Keratinocyte (primary cell): ENCODE results near the gene FBLN1. TPM values are rescaled to one million over a fixed set of nuclear protein-coding genes. Genes with fewer than 3 reads are reported as not detected.

Experiments used
- DNase-seq: peaks from one replicate; pipeline ENCODE4 v3.0.0-alpha.2; 2011; ENCODE audit warnings: low read depth, missing footprints, low spot score
- FAIRE-seq: peaks from 2 replicates; lab custom pipeline; 2011; peaks lifted over from hg19 to GRCh38; lab: Jason Lieb, UNC
- H2AFZ ChIP-seq: 2 replicates; pipeline ENCODE4 v1.6.0; 2012; ENCODE audit warnings: low read length, control low read depth, inconsistent platforms; ENCODE audit not compliant: control insufficient read depth
- H3K27ac ChIP-seq: 2 replicates; pipeline ENCODE4 v1.5.1; 2011; ENCODE audit warnings: low read length; ENCODE audit not compliant: control insufficient read depth, insufficient read depth
- H3K27me3 ChIP-seq: 3 replicates; pipeline ENCODE4 v1.6.0; 2011; ENCODE audit warnings: low read length; ENCODE audit not compliant: control insufficient read depth, insufficient read depth; ENCODE audit errors: extremely low read depth
- H3K36me3 ChIP-seq, 2 experiments: 2 replicates in 1 of 2; 3 replicates in 1 of 2; pipeline ENCODE4 v1.5.1; 2011; ENCODE audit warnings: low read length in 2 of 2, mild to moderate bottlenecking in 1 of 2; ENCODE audit not compliant: control insufficient read depth in 2 of 2, insufficient read depth in 2 of 2; ENCODE audit errors: extremely low read depth in 1 of 2
- H3K4me1 ChIP-seq: 3 replicates; pipeline ENCODE4 v1.5.1; 2011; ENCODE audit warnings: low read length; ENCODE audit not compliant: control insufficient read depth, insufficient read depth; ENCODE audit errors: extremely low read depth
- H3K4me2 ChIP-seq: 3 replicates; pipeline ENCODE4 v1.6.0; 2011; ENCODE audit warnings: low read depth, low read length; ENCODE audit not compliant: control insufficient read depth, insufficient read depth; ENCODE audit errors: extremely low read depth
- H3K4me3 ChIP-seq, 3 experiments: fragments of 200-600 bp in 1 of 3; sonication (generic) in 1 of 3; 2 replicates in 2 of 3; 3 replicates in 1 of 3; pipeline ENCODE4 v1.5.1; 2011 to 2016; ENCODE audit warnings: low read length in 3 of 3, mild to moderate bottlenecking in 3 of 3, control low read depth in 2 of 3, inconsistent platforms in 1 of 3, low read depth in 1 of 3, mixed read lengths in 1 of 3, mixed run types in 1 of 3, moderate library complexity in 1 of 3; ENCODE audit not compliant: control insufficient read depth in 2 of 3, insufficient read depth in 2 of 3; ENCODE audit errors: extremely low read depth in 1 of 3
- H3K79me2 ChIP-seq: 2 replicates; pipeline ENCODE4 v1.6.0; 2012; ENCODE audit warnings: low read length; ENCODE audit not compliant: control insufficient read depth, insufficient read depth
- H3K9ac ChIP-seq: 3 replicates; pipeline ENCODE4 v1.6.0; 2011; ENCODE audit warnings: low read length; ENCODE audit not compliant: control insufficient read depth, insufficient read depth; ENCODE audit errors: extremely low read depth
- H3K9me1 ChIP-seq: 3 replicates; pipeline ENCODE4 v1.6.0; 2011; ENCODE audit warnings: low read length; ENCODE audit not compliant: control insufficient read depth, insufficient read depth; ENCODE audit errors: extremely low read depth
- H3K9me3 ChIP-seq: 2 replicates; pipeline ENCODE4 v1.5.1; 2012; ENCODE audit warnings: low read depth, low read length; ENCODE audit not compliant: control insufficient read depth
- H4K20me1 ChIP-seq: 3 replicates; pipeline ENCODE4 v1.6.0; 2011; ENCODE audit warnings: low read length; ENCODE audit not compliant: control insufficient read depth, insufficient read depth; ENCODE audit errors: extremely low read depth
- EZH2 ChIP-seq: IDR thresholded peaks from one replicate; pipeline ENCODE4 v1.6.1; 2012; ENCODE audit warnings: inconsistent platforms, mild to moderate bottlenecking, low read length, moderate library complexity
- dilution Hi-C: fragments of 300-500 bp; cut with MboI; formaldehyde crosslinking; loops from one replicate; pipeline ENCODE4 v1.7.0; 2020; ENCODE audit warnings: low sequenced_read_pairs; ENCODE audit not compliant: extremely low pct_ligation_motif_present
- polyA plus RNA-seq, 5 experiments: library from polyadenylated mRNA; depleted of rRNA in 3 of 5; stranded (reverse) in 3 of 5; stranded (forward) in 1 of 5; unstranded in 1 of 5; fragments of >200 nt; gene quantifications; 1 replicate in 1 of 5; 2 replicates in 3 of 5; 3 replicates in 1 of 5; pipeline versions ENCODE4 v1.2.1 to v1.2.3, GENCODE V29; 2011 to 2012; ENCODE audit warnings: missing spikeins in 2 of 5, low read depth in 1 of 5, low replicate concordance in 1 of 5
- TF ChIP-seq, protein P1 (sequence below), 3 experiments: IDR thresholded peaks in 1 of 3; conservative IDR thresholded peaks in 1 of 3; optimal IDR thresholded peaks in 1 of 3; 2 replicates in 2 of 3; 3 replicates in 1 of 3; pipeline versions ENCODE3 to v1.5.1; 2011; ENCODE audit warnings: low read length in 3 of 3, mild to moderate bottlenecking in 3 of 3, moderate library complexity in 2 of 3, control low read depth in 1 of 3, inconsistent platforms in 1 of 3; ENCODE audit not compliant: insufficient read depth in 2 of 3; ENCODE audit errors: extremely low read depth in 1 of 3

The FBLN1 gene
- polyA plus RNA-seq, 1 donor (not counting 4 experiments of a cell fraction or from before 2014, with no cell fraction given) = 13.7 TPM

DNA sequence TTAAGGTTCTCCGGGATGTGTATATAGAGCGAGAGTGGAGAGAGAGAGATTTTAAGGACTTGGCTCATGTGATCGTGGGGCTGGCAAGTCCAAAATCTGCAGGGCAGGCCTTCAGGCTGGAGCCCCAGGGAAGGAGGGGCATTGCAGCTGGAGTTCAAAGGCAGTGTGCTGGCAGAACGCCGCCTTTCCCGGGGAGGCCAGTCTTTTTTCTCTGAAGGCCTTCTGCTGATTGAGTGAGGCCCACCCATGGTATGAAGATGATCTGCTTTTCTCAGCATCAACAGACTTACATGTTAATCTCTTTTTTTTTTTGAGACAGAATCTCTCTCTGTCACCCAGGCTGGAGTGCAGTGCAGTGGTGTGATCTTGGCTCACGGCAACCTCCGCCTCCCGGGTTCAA lies 25.4 kb downstream of the FBLN1 start:
- Histone ChIP-seq H3K9me1 (no peaks in the 10 kb centered on the region), H3K4me2 (no peak overlapping the region), H3K4me3 (no peak overlapping the region), H3K9ac (no peak overlapping the region), H2AFZ (no peak overlapping the region), H3K36me3 (peaks cover 0 to 1% of the 10 kb centered on the region in 2 experiments), H3K79me2 (no peaks in the 10 kb centered on the region), H3K27me3 (no peaks in the 10 kb centered on the region), H3K27ac (no peak overlapping the region), H3K4me1 (peaks cover 23% of the 10 kb centered on the region), H4K20me1 (no peaks in the 10 kb centered on the region), H3K9me3 (no peaks in the 10 kb centered on the region)
- no peak for TF ChIP-seq EZH2
- TF ChIP-seq, protein P1, sequence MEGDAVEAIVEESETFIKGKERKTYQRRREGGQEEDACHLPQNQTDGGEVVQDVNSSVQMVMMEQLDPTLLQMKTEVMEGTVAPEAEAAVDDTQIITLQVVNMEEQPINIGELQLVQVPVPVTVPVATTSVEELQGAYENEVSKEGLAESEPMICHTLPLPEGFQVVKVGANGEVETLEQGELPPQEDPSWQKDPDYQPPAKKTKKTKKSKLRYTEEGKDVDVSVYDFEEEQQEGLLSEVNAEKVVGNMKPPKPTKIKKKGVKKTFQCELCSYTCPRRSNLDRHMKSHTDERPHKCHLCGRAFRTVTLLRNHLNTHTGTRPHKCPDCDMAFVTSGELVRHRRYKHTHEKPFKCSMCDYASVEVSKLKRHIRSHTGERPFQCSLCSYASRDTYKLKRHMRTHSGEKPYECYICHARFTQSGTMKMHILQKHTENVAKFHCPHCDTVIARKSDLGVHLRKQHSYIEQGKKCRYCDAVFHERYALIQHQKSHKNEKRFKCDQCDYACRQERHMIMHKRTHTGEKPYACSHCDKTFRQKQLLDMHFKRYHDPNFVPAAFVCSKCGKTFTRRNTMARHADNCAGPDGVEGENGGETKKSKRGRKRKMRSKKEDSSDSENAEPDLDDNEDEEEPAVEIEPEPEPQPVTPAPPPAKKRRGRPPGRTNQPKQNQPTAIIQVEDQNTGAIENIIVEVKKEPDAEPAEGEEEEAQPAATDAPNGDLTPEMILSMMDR (optimal IDR thresholded peaks at IDR 0.05 in 1 of 3, IDR thresholded peaks at IDR 0.05 in 1 of 3, conservative IDR thresholded peaks at IDR 0.05 in 1 of 3; ENCODE audit: extremely low read depth in 1 of 3, insufficient read depth in 2 of 3, low read length in 3 of 3) = no peak
- FAIRE-seq (no peak), DNase-seq (no peak)
- dilution Hi-C loops = no loop called here

DNA sequence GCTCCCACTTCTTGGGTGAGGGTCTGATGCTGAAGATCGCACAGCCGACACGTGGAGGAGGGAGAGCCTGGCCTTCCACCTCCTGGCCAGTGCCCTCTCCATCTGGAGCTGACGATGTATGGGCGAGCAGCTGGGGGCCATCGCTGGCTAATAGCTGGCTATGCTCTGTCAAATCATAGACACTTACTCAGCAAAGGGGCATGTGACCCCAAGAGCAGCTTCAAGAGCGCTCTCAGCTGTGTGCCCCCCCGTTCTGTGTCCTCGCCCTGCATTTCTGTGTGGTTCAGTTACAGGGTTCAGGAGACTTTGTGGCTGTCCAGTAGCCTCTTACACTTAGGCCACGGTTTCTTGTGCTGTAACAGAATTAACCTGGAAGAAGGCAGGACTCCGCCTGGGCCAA lies 26.4 kb downstream of the FBLN1 start:
- H3K27ac ChIP-seq = no peak overlapping the region
- dilution Hi-C loops = no loop called here

More for the DNA sequence above, 26.4 kb downstream of the FBLN1 start:
- Histone ChIP-seq H3K4me3 (no peak overlapping the region), H2AFZ (no peak overlapping the region), H3K4me2 (no peak overlapping the region), H3K36me3 (peaks cover 0 to 1% of the 10 kb centered on the region in 2 experiments), H3K9me1 (no peaks in the 10 kb centered on the region), H4K20me1 (peaks cover 2% of the 10 kb centered on the region), H3K27me3 (no peaks in the 10 kb centered on the region), H3K4me1 (peaks cover 26% of the 10 kb centered on the region), H3K9ac (no peak overlapping the region), H3K9me3 (no peaks in the 10 kb centered on the region), H3K79me2 (no peaks in the 10 kb centered on the region)
- no peak for FAIRE-seq
- no peak for TF ChIP-seq EZH2
- TF ChIP-seq, protein P1 (optimal IDR thresholded peaks at IDR 0.05 in 1 of 3, IDR thresholded peaks at IDR 0.05 in 1 of 3, conservative IDR thresholded peaks at IDR 0.05 in 1 of 3; ENCODE audit: extremely low read depth in 1 of 3, insufficient read depth in 2 of 3, low read length in 3 of 3) = no peak
- no peak for DNase-seq
